ENCODE data around the gene PDE4A. TPM values are rescaled to one million over a fixed set of nuclear protein-coding genes. Genes with fewer than 3 reads are reported as not detected.

PDE4A gene
- total and polyA plus RNA-seq, 5 experiments from 2014 or later = 0.33 to 2.5 (median 0.99) TPM

DNA sequence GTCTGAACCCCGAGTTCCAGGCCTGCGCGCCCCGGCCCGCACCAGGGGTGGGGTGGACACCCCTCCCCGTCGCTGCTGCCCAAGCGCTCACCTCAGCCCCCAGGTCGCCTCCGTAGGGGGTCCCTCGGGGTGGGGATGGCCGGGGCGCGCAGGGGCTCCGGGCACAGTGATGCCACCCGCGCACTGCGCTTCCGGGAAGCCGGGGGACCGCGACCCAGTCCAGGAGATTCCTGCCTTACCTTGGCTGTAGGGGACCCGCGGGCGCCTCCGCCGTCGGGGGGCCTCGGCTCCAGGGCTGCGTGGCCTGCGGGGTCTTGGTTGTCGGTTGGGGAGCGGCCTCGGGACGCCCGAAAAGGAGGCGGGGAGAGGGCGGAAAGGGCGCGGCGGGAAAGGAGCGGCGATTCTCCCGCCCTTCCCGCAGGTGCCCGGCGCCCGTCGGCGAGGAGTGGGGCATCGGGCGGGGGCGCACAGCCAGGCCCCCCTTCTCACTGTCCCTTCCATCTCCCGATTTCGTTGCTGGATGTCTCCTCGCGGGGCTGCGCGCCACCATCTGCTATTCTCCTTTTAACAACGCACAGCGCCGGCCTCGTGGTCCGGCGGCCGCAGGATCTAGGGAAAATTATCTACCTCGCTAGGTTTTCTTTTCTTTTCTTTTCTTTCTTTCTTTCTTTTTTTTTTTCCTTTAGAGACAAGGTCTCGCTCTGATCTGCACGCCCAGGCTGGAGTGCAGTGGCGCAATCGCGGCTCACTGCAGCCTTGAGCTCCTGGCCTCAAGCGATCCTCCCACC is 82.9 kb downstream of the PDE4A start, which contains the start of gene KEAP1:
Gene KEAP1, minus strand, starts transcription at position 355 of the 788 bp plus-strand sequence. CDS start 3,323 bp downstream, outside the sequence.
- Mint-ChIP-seq H3K4me1 (peaks cover 14 to 39% (median 38%) of the 10 kb centered on the region in 4 donors), H3K27ac (peak within 1 kb of the TSS in 9 of 10 donors; percentile 78 to 94 (median 89)), H3K27me3 (no peaks in the 10 kb centered on the region), H3K9me3 (no peaks in the 10 kb centered on the region), H3K4me3 (peak within 1 kb of the TSS; percentile 81 to 95 (median 91)), H3K36me3 (peaks cover 0 to 14% (median 3%) of the 10 kb centered on the region in 3 donors)
- POLR2A ChIA-PET = interaction anchor here (0.6 to 0.9 kb wide), 5 partner anchors 9 to 180 kb away, joined by 3 to 4 read pairs (median 4); partner anchors contain the start of gene KRI1
- DNase-seq = peak in 2 of 10 donors; percentile 27 to 66
- ATAC-seq = peak; percentile 35 to 41

DNA sequence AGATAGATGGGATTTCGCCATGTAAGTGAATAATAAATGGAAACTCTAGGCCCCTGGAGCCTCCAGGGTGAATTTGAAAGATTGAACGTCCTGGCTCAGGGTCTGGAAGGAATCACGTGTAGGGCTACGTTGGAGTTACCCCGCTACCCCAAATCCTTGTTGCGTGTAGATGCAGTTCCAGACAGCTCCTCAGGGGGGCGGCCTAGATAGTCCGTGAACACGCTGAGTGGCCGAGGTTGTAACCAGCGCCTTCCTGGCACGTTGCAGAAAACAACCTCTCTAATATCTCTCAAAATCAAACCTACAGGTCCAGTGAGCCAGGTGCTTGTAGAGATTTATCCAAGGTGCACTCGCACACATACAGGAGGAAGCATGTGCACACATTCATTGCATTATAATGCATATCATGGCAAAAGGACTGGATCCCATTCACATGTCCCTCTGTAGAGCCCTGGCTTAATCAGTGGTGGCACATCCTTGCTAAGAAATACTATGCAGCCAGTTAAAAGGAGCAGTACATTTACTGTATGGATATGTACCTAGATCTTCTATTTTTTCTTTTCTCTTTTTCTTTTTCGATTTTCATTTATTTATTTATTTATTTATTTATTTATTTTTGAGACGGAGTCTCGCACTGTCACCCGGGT is 85.4 kb downstream of the PDE4A start:
- Mint-ChIP-seq H3K27ac (peak overlapping the region in 9 of 10 donors; percentile 10 to 87 (median 69)), H3K27me3 (peaks cover 0 to 5% (median 0%) of the 10 kb centered on the region in 5 donors), H3K4me3 (peak overlapping the region in 7 of 10 donors; percentile 39 to 84 (median 60)), H3K4me1 (peaks cover 14 to 37% (median 30%) of the 10 kb centered on the region in 4 donors), H3K36me3 (no peaks in the 10 kb centered on the region), H3K9me3 (no peaks in the 10 kb centered on the region)
- POLR2A ChIA-PET = interaction anchor here (0.6 kb wide), 1 partner anchor 18 kb away, joined by 3 read pairs; no protein-coding TSS in a partner anchor
- DNase-seq (peak; percentile 58 to 89 (median 74)), ATAC-seq (peak; percentile 30 to 52)

DNA sequence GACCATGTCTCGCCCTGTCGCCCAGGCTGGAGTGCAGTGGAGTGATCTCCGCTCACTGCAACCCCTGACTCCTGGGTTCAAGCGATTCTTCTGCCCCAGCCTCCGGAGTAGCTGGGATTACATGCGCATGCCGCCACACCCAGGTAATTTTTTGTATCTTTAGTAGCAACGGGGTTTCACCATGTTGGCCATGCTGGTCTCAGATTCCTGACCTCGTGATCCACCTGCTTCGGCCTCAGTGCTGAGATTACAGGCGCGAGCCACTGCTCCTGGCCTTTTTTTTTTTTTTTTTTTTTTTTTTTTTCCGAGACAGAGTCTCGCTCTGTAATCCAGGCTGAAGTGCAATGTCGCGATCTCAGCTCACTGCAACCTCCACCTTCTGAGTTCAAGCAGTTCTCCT is 87.7 kb downstream of the PDE4A start:
- Mint-ChIP-seq H3K27ac (no peak overlapping the region), H3K27me3 (peaks cover 2 to 9% (median 4%) of the 10 kb centered on the region in 5 donors), H3K36me3 (no peaks in the 10 kb centered on the region), H3K9me3 (no peaks in the 10 kb centered on the region), H3K4me3 (no peak overlapping the region), H3K4me1 (peaks cover 9 to 30% (median 20%) of the 10 kb centered on the region in 4 donors)
- no peak for ATAC-seq
- no peak for DNase-seq
- POLR2A ChIA-PET = interaction anchor here (0.6 kb wide), 2 partner anchors 62 to 81 kb away, joined by 4 to 8 read pairs; no protein-coding TSS in a partner anchor

DNA sequence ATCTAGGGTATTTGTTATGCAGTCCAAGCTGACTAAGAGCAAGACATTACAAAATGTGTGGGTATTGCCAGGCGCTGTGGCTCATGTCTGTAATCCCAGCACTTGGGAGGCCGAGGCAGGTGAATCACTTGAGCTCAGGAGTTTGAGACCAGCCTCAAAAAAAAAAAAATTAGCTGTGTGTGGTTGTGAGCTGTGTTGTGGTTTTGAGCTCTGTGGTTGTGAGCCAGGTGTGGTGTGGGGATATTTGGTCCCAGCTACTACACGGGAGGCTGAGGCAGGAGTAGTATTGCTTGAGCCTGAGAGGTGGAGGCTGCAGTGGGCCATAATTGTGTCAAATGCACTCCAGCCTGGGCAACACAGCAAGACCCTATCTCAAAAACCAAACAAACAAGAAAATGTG is 88.4 kb downstream of the PDE4A start:
- POLR2A ChIA-PET = interaction anchor here (0.6 to 1.0 kb wide), 3 partner anchors 61 to 143 kb away, joined by 3 to 4 read pairs (median 4); no protein-coding TSS in a partner anchor
- peaks cover 10 to 33% (median 21%) of the 10 kb centered on the region in 4 donors for H3K4me1 Mint-ChIP-seq
- DNase-seq (peak in 1 of 10 donors; percentile 14), ATAC-seq (no peak)
- H3K4me3 Mint-ChIP-seq = peak overlapping the region in 1 of 10 donors; percentile 71
- no peaks in the 10 kb centered on the region for H3K36me3 Mint-ChIP-seq
- no peaks in the 10 kb centered on the region for H3K9me3 Mint-ChIP-seq
- H3K27me3 Mint-ChIP-seq = peaks cover 9 to 15% (median 10%) of the 10 kb centered on the region in 5 donors
- peak overlapping the region in 1 of 10 donors; percentile 52 for H3K27ac Mint-ChIP-seq

DNA sequence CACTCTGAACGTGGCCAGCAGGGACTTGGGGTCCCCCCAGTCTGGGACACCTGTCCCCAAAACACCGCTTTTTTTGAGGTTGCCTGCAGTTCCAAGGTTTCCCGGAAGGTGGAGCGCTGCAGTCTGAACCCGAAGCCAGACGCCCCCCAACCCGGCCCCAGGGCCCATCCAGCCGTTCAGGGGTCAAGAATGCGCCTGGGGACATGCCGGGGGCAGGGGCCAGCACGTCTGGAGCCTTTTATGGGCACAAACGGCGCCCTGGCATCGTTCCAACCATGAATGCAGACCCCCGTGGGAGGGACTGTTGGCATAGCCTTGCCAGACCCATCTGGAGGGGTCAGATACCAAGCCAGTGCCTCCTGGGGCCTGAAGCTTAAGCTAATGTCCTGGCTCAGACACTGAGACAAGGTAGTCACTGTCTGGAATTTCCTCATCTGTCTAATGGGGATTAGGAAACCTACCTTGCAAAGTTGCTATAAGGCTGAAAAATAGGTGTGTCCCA is 90.0 kb downstream of the PDE4A start:
- Mint-ChIP-seq H3K4me3 (no peak overlapping the region), H3K9me3 (no peaks in the 10 kb centered on the region), H3K27ac (peak overlapping the region in 1 of 10 donors; percentile 82), H3K4me1 (peaks cover 11 to 35% (median 26%) of the 10 kb centered on the region in 4 donors), H3K36me3 (no peaks in the 10 kb centered on the region), H3K27me3 (peaks cover 12 to 30% (median 16%) of the 10 kb centered on the region in 5 donors)
- DNase-seq = peak; percentile 34 to 72 (median 61)
- ATAC-seq = peak in 1 of 2 donors; percentile 32
- POLR2A ChIA-PET = no interaction called here

DNA sequence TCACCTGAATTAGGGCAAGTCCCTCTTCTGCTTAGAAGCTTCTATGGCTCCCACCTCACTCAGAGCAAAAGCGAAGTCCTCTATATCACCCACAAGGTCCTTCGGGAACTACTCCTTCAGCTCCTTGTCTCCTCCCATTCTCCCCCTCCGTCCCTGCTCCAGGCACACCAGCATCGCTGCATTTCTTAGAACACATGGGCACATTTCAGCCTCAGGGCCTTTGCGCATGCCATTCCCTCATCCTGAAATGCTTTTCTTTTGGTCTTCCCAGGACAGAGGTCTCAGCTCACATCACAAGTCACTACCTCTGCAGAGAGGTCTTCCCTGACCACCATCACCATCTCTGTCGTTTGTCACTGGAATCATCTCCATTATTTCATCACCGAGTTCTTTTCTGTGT is 92.9 kb downstream of the PDE4A start:
- no peak for ATAC-seq
- POLR2A ChIA-PET = interaction anchor here (0.9 kb wide), 1 partner anchor 55 kb away, joined by 3 read pairs; no protein-coding TSS in a partner anchor
- DNase-seq = no peak
- Mint-ChIP-seq H3K27me3 (peaks cover 28 to 52% (median 34%) of the 10 kb centered on the region in 5 donors), H3K4me3 (peak overlapping the region in 8 of 10 donors; percentile 19 to 58 (median 37)), H3K4me1 (peaks cover 10 to 45% (median 33%) of the 10 kb centered on the region in 4 donors), H3K27ac (peak overlapping the region in 2 of 10 donors; percentile 52 to 80), H3K9me3 (peaks cover 0 to 3% (median 0%) of the 10 kb centered on the region in 9 donors), H3K36me3 (no peaks in the 10 kb centered on the region)

DNA sequence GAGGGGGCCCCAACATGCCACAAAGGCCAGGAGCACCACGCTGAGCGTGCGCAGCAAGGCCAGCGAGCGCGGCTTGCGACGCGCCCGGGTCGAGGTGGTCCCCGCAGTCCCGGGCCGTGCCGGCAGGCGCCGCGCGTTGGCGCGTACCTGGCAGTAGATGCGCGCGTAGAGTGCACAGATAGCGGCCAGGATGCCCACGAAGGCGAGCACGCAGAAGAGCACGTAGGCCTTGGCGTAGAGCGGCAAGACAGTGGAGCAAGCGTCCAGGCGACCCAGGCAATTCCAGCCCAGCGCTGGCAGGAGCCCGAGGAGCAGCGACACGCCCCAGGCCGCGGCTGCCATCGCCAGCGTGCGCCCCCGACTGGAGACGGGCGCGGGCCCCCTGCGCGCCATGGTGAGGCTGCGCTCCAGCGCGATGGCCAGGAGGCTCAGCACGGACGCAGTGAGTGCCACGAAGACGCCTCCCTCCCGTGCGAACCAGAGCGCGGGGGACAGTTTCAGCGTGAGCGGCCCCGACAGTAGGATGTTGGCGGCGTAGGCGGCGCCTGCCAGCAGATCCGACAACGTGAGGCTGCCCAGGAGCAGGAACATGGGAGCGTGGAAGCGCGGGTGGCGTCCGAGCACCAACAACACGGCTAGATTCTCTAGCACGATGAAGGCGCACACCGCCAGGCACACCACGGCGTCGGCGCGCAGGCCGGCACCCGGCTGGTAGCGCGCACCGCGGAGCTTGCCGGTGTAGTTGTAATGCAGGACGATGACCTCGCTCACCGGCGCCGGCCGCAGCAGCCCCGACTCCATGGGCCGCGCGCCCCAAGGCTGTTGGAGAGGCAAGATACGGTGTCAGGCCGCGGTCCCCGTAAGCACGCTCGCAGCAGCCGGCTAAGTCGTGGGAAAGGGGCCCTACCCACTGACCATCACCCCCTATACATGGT is 94.1 kb downstream of the PDE4A start:
- H3K4me3 Mint-ChIP-seq = peak overlapping the region in 8 of 10 donors; percentile 45 to 89 (median 66)
- peaks cover 15 to 49% (median 39%) of the 10 kb centered on the region in 4 donors for H3K4me1 Mint-ChIP-seq
- POLR2A ChIA-PET = no interaction called here
- H3K27ac Mint-ChIP-seq = peak overlapping the region in 3 of 10 donors; percentile 69 to 93 (median 78)
- ATAC-seq = peak; percentile 71 to 80
- peaks cover 34 to 65% (median 44%) of the 10 kb centered on the region in 5 donors for H3K27me3 Mint-ChIP-seq
- no peaks in the 10 kb centered on the region for H3K36me3 Mint-ChIP-seq
- peaks cover 0 to 3% (median 0%) of the 10 kb centered on the region in 9 donors for H3K9me3 Mint-ChIP-seq
- DNase-seq = peak in 8 of 10 donors; percentile 38 to 69 (median 44)

DNA sequence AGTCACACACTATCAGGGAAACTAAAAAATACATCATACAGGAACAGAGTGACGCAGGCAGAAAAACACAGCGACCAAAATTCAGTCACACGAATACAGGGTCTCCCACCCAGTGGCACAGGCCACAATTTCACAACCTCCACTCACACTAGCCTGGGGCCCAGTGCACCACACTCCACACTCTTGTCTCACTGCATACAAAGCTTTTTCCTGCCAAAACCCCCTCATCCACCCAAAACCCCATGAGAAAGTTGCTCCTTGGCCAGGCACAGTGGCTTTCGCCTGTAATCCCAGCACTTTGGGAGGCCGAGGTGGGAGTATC is 95.7 kb downstream of the PDE4A start:
- DNase-seq = peak in 1 of 10 donors; percentile 56
- ATAC-seq = no peak
- Mint-ChIP-seq H3K4me1 (peaks cover 15 to 49% (median 39%) of the 10 kb centered on the region in 4 donors), H3K4me3 (peak overlapping the region in 9 of 10 donors; percentile 0 to 89 (median 67)), H3K9me3 (peaks cover 0 to 3% (median 0%) of the 10 kb centered on the region in 9 donors), H3K27me3 (peaks cover 34 to 74% (median 47%) of the 10 kb centered on the region in 5 donors), H3K27ac (peak overlapping the region in 4 of 10 donors; percentile 7 to 93 (median 78)), H3K36me3 (no peaks in the 10 kb centered on the region)
- POLR2A ChIA-PET = interaction anchor here (0.9 kb wide), 1 partner anchor 19 kb away, joined by 4 read pairs; no protein-coding TSS in a partner anchor

DNA sequence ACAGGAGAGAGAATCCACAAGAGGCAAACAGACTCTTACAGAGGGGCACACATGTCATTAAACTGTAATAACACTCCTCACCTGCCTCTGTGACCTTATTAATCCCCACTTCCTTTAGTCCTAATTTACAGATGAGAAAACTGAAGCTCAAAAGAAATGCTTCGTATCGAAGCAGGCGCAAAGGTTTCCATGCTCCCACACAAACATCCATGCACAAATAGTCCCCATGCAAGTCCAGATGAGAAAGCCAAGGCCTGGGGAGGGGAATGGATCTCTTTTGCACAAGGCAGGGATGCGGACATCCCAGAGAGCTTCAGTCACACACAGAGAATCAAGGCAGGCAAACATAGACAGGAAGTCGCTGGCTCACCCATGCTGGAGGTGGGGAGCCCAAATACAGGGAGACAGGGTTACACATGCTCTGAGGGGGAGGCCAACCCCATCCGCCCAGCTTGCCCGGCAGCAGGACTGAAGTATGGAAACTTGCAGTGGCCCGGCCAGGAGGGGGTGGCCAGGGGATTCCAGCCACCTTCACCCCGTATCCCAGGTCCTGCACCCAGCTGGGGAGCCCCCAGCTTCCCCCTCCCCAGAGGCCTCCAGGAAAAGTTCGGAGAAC is 96.4 kb downstream of the PDE4A start:
- H3K27me3 Mint-ChIP-seq = peaks cover 34 to 74% (median 47%) of the 10 kb centered on the region in 5 donors
- POLR2A ChIA-PET = interaction anchor here (0.8 kb wide), 1 partner anchor 24 kb away, joined by 3 read pairs; no protein-coding TSS in a partner anchor
- H3K36me3 Mint-ChIP-seq = no peaks in the 10 kb centered on the region
- DNase-seq = peak in 2 of 10 donors; percentile 25 to 37
- H3K4me1 Mint-ChIP-seq = peaks cover 15 to 50% (median 39%) of the 10 kb centered on the region in 4 donors
- peaks cover 0 to 3% (median 0%) of the 10 kb centered on the region in 9 donors for H3K9me3 Mint-ChIP-seq
- peak overlapping the region in 5 of 10 donors; percentile 6 to 93 (median 71) for H3K27ac Mint-ChIP-seq
- peak overlapping the region; percentile 60 to 89 (median 72) for H3K4me3 Mint-ChIP-seq
- ATAC-seq = no peak

DNA sequence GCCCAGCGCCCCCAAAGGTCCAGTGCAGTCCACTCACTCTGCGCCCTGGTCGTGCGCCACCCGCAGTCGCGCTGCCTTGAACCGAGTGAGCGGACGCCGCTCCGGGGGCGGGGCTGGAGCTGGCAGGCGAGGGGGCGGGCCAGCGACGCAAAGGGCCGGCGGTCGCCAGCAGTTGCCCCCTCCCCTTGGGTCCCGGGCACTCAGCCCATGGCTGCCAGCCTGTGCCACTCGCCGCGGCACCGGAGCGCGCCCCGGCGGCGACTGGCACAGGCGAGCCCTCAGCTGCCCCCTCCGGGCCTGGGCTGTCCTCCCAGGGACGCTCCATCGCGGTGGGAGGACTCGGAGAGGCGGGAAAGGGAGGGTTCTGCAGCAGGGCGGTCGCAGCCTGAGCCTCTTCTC is 97.0 kb downstream of the PDE4A start, which contains the start of gene S1PR5:
Gene S1PR5, minus strand, starts transcription at position 87 of the 399 bp plus-strand sequence. CDS start 2,436 bp downstream, outside the sequence.
- POLR2A ChIA-PET = interaction anchor here (0.6 to 0.8 kb wide), 2 partner anchors 24 to 192 kb away, joined by 3 read pairs; no protein-coding TSS in a partner anchor
- ATAC-seq (peak; percentile 22 to 24), DNase-seq (peak in 2 of 10 donors; percentile 16 to 20)
- Mint-ChIP-seq H3K27ac (peak within 1 kb of the TSS in 7 of 10 donors; percentile 6 to 95 (median 60)), H3K9me3 (peaks cover 0 to 3% (median 0%) of the 10 kb centered on the region in 9 donors), H3K4me1 (peaks cover 15 to 52% (median 39%) of the 10 kb centered on the region in 4 donors), H3K27me3 (peaks cover 34 to 72% (median 47%) of the 10 kb centered on the region in 5 donors), H3K4me3 (peak within 1 kb of the TSS; percentile 70 to 89 (median 78)), H3K36me3 (no peaks in the 10 kb centered on the region)
